HEK293T (cell line): Measurements from ENCODE around the gene AQP10.

Experiments used
- CTBP1 ChIP-seq: fragments of 450-650 bp; IDR thresholded peaks from 2 replicates; pipeline ENCODE4 v1.6.1; 2016; ENCODE audit warnings: borderline replicate concordance
- ELF4 ChIP-seq: fragments of 450-650 bp; IDR thresholded peaks from 2 replicates; pipeline ENCODE4 v1.6.1; 2017; ENCODE audit warnings: antibody characterized with exemption
- FOXA1 ChIP-seq: fragments of 450-650 bp; IDR thresholded peaks from 2 replicates; pipeline ENCODE4 v1.6.1; 2016; ENCODE audit warnings: mild to moderate bottlenecking
- FOXK2 ChIP-seq: fragments of 450-650 bp; IDR thresholded peaks from 2 replicates; pipeline ENCODE4 v1.6.1; 2016; ENCODE audit warnings: mild to moderate bottlenecking
- FOXM1 ChIP-seq: fragments of 450-650 bp; IDR thresholded peaks from 2 replicates; pipeline ENCODE4 v1.6.1; 2017; ENCODE audit warnings: mild to moderate bottlenecking, borderline replicate concordance
- HDGF ChIP-seq: fragments of 450-650 bp; IDR thresholded peaks from 2 replicates; pipeline ENCODE4 v1.6.1; 2017; ENCODE audit warnings: antibody characterized with exemption, borderline replicate concordance
- L3MBTL2 ChIP-seq: fragments of 450-650 bp; conservative IDR thresholded peaks from 2 replicates; pipeline ENCODE4 v1.6.1; 2016; ENCODE audit warnings: mild to moderate bottlenecking
- LEF1 ChIP-seq: fragments of 450-650 bp; IDR thresholded peaks from 2 replicates; pipeline ENCODE4 v1.6.1; 2017; ENCODE audit warnings: mild to moderate bottlenecking, borderline replicate concordance
- NFRKB ChIP-seq: fragments of 450-650 bp; IDR thresholded peaks from 2 replicates; pipeline ENCODE4 v1.6.1; 2016; ENCODE audit warnings: mild to moderate bottlenecking, moderate library complexity
- PKNOX1 ChIP-seq: fragments of 450-650 bp; IDR thresholded peaks from 2 replicates; pipeline ENCODE4 v1.6.1; 2016
- SP1 ChIP-seq: fragments of 450-650 bp; IDR thresholded peaks from 2 replicates; pipeline ENCODE4 v1.6.1; 2017
- SUZ12 ChIP-seq: fragments of 450-650 bp; IDR thresholded peaks from 2 replicates; pipeline ENCODE4 v1.6.1; 2016; ENCODE audit warnings: mild to moderate bottlenecking
- TARDBP ChIP-seq: fragments of 450-650 bp; IDR thresholded peaks from 2 replicates; pipeline ENCODE4 v1.6.1; 2016

GRCh38 chr1:154324669-154325582, 4.0 kb downstream of the AQP10 start, which contains the start of gene ATP8B2:
- no peak for TF ChIP-seq PKNOX1
- TF ChIP-seq SP1, result no peak
- no peak for TF ChIP-seq LEF1
- no peak for TF ChIP-seq SUZ12
- TF ChIP-seq NFRKB, result no peak
- peak; percentile 71 for TF ChIP-seq FOXM1
- TF ChIP-seq FOXK2, result no peak
- TF ChIP-seq CTBP1, result peak; percentile 12; the same call in 1 of the 2 replicates
- no peak for TF ChIP-seq TARDBP
- no peak for TF ChIP-seq ELF4
- TF ChIP-seq L3MBTL2, result no peak
- TF ChIP-seq HDGF, result no peak
- no peak for TF ChIP-seq FOXA1
